ENCODE results near the gene RSU1.
"Not testable (repeated sequence)": the region's sequence is repeated elsewhere in the genome, so short reads cannot be mapped to it uniquely, and the experiment has no call there.

RSU1 gene

DNA sequence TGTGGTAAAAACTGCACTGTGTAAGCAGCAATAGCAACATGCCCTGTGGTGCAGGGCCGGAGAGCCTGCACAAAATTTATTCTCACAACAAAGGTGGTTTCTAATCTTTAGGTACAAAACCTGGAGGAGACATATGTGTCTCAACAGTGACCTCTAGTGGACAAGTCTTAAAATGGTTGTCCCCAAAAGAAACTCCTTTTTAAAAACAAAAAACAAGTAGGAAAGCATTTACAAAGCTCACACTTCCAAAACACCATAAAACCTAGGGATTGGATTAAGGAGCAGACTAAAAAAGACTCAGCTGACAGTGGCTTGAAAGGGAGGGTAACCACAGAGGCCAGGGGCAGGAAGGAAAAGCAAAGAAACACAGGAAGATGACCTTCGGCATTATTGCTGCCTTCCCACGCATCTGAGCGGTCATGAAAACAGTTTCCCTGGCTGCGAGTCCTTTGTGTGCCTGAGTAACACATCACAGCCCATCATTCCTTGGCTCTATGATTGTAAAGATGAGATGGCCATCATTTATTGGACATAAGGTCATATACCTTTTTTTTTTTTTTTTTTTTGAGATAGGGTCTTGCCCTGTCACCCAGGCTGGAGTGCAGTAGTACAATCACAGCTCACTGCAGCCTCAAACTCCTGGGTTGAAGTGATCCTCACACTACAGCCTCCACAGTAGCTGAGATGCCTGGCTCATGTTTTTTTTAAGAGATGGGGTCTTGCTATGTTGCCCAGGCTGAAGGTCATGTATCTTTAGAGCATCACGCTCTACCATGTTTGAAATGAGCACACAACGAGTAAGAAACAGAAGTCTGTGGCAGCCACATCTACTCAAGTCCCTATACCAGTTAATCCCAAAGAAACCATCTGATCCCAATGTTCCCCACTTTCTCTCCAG, 39.5 kb downstream of the RSU1 start:
- peak; percentile 16 for DNase-seq

DNA sequence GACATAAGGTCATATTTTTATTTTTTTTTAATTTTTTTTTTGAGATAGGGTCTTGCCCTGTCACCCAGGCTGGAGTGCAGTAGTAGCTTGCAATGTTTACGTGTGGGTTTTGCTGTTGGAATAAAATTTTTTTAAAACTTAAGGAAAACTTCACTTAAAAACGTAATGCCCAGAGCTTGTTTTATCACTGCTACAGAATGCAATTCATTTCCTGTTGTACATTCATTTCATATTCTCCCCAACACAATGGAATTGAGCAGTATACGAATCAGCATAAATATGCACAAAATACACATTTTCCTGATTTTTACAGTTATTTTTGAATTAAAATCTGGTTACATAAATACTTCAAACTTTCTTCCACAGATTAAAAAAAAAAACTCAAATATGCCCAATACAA, 40.3 kb downstream of the RSU1 start:
- DNase-seq = no peak

DNA sequence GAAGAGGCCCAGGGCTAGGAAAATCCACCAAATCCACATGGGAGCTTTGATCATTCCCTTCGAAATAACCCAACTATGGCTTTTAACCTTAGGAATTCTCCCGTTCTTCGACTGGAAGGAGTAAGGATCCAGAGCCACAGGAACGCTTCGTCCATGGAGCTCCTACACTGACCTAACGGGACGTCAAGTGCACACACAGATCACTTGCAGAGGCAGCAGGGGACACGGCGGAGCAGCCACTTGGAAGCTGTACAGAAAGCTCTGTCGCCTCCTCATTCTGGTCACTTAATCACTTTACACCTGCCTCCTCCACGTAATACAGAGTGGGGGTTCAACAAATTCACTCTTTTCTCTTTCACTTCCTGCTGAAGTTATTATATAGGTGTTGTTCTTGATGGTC, 43.9 kb downstream of the RSU1 start:
- DNase-seq = no peak

DNA sequence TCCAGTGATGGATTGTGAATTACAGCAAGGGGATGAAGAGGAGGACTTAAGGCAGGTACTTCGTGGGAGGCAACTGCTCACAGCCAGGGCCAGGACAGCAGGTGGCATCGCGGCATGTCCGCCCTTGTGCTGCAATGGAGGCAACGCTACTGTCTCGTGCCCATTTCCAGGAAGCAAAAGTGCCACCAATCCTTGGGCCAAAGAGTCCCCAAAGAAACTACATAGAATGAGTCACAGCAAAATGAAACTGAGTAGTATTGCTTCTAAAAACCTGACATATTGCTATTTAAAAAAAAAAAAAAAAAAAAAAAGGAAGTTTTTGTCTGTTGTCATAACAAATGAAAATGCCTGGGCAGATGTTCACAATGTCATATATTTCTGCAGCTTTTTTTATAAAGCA, 46.6 kb downstream of the RSU1 start:
- DNase-seq = no peak

DNA sequence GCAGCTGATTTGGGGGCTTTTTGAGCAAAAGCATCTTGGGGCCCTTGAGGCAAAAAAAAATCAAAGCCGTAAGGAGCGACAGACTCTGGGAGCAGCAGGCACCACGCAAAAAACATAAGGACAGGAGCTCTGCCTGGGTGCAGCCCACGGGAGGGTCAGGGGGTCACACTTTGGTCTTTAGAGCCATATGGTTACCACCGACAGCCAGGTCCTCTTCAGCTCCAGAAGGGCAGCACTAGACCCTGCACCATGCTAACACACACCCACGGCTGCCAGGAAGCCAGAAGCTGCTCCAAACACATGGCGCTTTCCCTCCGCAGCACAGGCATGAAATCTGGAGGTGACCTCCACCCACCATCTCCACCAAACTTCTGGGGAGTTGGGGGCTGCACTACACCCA, 47.1 kb downstream of the RSU1 start:
- DNase-seq = no peak

DNA sequence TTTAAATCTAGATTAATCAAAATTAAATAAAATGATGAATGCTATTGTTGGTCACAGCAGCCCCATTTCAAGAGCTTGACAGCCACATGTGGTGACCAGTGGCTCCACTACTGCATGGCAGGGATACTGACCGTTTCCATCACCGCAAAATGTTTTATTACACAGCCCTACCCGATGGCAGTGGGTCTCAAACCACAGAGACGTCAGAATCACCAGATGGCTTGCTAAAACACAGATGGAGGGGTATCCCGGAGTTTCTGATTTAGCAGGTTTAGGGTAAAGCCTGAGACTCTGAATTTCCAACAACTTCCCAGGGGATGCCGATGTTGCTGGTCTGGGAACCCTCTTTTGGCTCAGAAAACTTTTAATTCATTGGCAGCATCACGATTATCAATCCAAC, 47.9 kb downstream of the RSU1 start:
- DNase-seq = no peak

DNA sequence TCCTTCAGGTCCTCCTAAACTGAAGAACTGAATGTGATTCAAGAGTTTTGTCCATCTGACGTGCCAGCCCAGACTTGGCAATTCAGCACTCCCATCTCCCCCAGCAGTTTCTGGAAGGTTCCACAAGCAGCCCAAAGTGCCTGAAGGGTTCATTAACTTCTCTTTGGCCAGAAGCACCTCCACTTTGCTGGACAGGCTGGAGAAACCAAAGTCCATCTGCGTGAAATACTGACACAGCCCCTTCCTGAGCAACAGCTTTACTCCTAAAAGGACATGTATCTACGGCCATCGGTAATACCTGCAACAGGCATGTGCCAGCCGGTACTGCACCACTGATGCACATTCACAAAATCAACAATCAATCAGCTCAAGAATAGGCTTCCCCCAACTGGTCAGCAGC, 48.5 kb downstream of the RSU1 start:
- no peak for DNase-seq

DNA sequence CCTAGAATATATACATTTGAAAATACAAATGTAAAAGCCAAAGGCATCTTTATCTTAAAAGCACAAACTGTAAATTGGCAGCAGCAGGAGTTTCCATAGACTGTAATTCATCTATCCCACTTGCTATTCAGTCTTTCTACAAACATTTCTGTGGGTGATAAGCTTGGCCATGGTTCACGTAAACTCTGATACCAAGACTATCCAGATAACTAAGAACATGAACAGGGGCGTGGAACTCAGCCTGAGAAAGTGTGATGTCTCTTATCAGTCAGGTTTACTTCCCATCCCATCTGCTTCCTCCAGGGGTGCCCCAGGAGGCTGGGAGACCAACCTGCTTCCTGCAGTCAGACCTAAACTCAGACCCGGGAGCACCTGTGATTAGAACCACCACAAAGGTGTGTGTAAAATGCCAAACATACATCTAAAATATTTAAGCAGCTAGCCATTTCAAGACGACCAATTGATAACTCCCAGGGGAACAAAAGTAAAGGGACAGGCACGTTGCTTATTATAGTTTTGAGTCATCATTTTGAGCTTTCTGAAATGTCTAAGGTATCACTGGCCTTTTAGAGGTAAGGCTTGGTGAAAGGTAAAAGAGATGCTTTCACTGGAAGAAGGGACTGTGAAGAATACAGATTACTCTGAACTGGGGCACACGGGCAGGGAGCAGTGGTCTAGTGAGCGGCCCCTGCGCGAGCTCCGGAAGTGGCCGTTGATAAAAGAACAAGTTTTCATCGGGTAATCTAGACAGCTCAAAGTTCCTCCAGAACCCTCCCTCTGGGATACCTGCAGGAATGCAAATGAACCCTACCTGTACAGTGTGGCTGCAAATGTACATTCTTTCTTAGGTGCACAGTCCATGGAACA, 51.5 kb downstream of the RSU1 start:
- DNase-seq = no peak

DNA sequence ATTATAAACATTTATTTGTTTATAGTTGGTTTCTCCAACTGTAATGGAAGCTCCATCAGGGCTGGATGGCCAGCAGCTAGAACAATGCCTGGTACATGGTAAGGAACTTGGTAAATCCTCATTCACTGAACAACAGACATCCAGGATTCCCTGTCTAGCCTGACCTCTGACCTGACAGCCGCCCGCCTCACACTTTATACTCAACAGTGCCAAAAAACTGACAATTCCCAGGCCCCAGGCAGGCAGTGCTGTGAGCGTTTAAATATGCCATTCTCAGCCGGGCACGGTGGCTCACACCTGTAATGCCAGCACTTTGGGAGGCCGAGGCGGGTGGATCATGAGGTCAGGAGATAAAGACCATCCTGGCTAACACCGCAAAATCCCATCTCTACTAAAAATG, 55.9 kb downstream of the RSU1 start:
- no peak for DNase-seq

DNA sequence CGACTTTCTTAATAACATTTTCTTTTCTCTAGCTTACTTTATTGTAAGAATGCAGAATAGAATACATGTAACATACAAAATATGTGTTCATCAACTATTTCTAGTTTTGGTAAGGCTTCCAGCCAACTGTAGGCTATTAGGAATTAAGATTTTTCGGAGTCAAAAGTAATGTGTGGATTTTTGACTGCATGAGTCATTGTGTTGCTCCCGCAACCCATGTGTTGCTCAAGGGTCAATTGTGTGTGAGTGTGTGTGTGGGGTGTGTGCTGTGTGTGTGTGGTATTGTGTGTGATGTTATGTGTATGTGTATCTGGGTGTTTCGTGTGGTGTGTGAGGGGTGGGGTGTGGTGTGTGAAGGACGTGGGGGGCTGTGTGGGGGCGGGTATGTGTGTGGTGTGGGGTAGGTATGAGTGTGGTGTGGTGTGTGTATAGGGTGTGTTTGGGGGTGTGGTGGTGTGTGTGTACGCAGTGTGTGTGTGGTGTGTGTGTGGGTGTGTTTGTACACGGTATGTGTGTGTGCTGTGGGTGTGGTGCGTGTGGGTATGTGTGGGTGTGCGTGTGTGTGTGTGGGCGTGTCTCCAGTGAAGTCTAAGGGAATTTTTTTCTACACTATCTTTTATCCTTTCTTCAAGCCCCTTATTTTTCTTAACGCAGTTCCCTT, 60.5 kb downstream of the RSU1 start:
- no peak for DNase-seq

DNA sequence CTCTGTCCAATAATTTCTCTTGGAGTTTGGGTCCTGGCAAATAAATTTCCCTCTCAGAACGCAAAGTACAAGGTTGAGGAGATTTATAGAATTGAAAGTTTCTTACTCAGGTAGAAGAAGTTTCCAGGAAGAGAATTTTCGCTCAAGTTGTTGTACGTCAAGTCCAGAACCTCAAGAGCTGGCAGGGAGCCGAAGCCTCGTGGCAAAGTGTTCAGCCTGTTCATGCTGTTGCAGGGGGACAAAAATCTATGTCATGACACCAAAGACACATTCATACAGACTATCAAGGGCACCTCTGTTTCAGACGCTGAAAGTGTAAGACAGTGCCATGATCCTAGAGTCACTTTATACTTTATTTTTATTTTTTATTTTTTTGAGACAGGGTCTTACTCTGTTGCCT, 62.5 kb downstream of the RSU1 start:
- DNase-seq = no peak

DNA sequence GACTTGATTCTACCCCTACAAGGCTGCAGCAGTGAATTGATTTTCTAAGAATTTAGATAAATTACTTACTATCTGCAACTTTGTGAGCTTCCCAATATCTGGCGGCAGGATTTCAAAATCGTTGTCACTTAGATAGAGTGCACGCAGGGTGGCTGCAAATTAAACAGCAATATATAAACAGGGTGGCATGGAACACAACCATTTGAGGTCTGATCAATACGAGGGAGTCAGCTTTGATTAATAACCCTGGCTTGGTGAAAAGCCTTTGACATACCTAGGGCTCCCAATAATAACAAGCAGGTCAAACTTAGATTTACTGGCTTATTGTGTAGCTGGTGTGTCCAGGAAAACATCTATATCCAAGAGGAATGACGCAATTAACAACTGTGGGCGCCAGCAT, 64.4 kb downstream of the RSU1 start:
- not testable (repeated sequence) for DNase-seq

DNA sequence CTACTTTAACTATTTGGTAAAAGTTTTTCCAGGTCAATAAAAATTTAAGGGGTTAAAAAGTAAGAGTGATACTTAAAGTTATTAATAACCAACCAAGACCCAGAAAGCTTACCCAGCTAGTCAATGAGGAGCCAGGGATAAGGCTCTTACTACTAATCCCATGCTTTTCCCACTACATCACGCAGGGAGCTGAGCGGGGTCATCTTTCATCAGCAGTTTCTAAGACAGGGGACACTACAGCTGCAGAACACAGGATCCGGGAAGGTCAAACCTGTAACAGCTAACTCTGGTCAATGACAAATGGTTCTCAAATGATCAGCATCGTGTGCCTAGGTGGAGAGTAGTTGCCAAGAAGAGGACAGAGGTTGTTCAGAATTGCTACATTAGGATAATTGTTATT, 65.1 kb downstream of the RSU1 start:
- no peak for DNase-seq

DNA sequence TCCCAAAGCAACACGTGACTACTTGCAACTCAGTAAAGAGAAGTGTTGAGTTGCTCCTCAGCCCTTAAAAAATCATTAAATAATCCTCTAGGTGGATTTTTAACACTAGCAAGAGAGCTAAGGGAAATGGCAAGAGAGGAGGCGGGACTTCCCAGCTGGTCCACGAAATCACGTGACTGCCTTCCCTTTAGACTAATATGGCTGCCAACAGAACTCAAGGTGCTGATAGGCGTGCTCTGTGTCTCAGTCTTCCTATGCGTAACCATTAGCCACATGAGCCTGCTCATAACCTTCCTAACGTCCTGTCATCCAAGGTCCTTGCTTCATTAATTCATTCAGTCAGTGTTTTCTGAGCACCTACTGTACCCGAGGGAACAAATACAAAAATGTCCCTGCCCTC, 66.0 kb downstream of the RSU1 start:
- no peak for DNase-seq

DNA sequence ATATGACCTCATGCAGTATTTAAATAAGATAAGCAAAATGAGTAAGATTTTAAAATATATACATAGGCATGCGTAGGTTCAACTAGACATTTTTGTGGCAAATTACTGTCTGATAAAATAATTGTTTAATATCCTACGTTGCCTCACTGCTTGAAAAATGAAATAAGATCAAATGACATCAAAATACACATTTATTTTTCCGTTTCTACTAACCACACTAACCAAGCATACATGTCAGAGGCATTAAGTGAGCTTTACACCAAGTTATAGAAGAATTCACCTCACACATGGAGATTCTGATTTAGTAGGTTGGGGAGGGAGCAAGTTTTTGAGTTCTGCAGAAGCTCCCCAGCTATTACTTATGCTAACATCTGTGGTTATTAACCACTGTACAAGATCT, 66.8 kb downstream of the RSU1 start:
- DNase-seq = no peak

DNA sequence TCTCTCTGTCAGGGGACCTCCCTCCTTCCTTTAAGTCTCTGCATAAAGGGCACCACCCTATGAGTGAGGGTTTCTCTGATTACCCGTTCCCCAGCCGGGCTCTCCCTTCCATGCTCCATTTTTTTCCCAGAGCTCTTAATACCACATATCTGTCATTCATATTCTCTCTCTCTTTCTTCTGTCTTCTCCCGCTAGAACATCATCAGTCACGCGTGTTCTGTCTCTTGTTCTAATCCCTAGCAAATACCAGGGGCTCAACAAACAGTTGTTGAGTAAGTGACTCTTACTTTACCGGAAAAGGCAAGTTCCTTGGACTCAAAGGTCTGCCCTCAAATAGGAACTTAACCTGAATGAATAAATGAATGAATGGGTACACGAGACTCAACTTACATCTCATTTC, 68.5 kb downstream of the RSU1 start:
- DNase-seq = no peak

DNA sequence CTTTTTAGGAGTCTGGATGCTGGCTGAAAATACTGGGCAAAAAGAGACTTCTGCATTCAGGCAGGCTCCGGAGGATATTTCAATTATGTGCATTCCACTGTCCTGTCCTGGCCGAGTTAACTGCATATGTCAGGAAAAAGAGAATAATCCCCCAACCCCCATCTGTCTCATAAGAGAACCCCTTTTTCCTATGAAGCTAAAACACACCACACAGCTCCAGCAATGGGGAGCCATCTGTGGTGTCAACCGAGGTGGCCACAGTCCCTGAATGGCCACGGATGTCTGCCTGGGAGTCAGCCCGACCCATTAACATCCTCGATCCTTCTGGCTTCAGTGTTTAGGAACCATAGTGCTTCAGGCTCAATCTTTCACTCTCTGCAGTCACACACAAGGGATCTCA, 70.4 kb downstream of the RSU1 start:
- no peak for DNase-seq

DNA sequence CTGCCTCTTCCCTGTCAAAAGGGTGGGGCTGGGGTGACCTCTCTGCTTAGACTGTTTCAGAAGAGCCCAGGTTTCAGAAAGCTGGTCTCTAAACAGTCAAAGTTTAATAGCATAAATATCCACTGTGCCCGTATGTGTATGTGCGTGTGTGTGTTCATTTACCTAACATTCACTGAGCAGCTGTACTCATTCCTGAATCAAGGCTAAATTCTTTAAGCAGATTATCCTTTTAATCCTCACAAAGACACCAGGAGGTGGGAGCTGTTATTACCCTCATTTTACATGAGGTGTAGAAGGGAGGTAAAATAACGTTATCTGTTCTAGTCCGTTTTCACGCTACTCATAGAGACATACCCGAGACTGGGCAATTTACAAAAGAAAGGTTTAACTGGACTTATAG, 72.2 kb downstream of the RSU1 start:
- DNase-seq = no peak

DNA sequence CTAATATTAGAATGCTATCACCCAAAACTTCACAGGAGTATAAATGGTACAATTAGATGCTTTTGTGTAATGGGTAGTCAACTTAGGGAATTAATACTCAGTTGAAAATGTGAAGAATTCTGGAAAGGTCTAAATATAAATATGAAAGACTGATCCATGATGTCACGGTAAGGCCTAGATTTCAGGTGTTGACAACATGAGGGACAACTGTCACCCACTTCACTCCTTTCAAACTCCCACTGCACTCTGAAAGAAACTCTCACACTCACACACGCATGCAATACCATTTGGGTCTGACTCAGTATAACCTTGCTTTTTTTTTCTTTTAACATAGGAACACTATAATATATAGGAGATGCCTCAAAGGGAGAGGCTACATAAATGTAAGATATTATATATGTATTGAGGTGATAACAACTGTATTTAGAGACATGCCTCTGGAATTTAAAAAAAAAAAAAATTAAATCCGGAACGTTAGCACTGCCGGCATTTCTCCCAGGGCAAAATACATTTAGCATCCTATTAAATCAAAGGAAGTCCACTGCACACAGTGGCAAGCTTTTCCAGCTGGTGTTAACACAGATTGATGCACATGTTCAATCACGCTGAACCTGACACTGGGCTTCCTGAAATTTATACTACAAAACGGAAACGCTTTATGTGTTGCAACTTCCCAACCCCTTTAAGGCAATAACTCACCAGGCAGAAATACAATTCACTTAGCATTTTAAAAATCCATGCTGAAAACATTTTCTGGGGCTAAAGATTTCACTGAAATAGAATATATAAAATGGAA, 74.9 kb downstream of the RSU1 start:
- no peak for DNase-seq

DNA sequence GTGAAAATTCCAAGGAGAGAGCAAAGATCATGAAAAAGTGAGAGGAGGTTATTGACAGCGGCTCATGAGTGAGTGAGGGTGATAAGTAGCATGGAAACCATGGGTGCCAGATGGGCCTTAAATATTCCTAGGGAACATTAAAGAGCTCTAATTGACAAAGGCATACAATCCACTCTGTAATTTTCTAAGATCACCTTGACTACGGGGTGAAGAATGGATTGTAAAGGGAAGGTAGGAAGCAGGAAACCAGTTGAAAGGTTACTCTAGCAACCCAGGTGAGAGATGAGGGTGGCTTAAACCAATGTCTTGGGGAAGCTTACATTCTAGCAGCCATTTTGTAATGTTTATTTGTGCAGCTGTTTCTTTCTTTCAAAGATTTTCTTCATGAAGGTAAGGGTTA, 75.7 kb downstream of the RSU1 start:
- no peak for DNase-seq

DNA sequence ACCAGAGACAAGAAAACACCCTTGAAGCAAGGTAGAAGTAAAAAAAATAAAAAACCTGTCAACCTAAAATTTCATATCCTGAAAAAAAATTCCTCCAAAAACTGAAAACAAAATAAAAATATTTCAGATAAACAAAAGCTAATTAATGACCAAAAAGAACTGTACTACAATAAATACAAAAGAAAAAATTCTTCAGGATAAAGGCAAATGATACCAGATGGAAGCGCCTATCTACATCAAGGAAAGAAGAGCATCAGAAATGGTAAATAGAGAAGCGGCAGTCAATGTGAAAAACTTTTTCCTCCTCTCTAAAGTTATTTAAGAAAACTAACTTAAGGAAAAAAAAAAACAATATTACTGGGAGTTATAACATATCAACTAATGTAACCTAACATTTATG, 79.8 kb downstream of the RSU1 start:
- no peak for DNase-seq

DNA sequence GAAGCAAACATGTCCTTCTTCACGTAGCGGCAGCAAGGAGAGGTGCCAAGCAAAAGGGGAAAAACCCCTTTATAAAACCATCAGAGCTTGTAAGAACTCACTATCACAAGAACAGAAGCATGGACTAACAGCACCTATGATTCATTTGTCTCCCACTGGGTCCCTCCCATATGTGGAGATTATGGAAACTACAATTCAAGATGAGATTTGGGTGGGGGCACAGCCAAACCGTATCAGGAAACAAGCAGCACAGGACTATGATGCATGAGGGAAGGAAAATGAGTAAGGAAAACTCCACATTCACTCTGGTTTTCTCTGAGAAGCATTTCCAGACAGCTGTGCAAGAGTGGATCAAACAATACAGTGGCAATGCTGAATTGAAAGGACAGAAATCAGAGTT, 81.6 kb downstream of the RSU1 start:
- DNase-seq = no peak

DNA sequence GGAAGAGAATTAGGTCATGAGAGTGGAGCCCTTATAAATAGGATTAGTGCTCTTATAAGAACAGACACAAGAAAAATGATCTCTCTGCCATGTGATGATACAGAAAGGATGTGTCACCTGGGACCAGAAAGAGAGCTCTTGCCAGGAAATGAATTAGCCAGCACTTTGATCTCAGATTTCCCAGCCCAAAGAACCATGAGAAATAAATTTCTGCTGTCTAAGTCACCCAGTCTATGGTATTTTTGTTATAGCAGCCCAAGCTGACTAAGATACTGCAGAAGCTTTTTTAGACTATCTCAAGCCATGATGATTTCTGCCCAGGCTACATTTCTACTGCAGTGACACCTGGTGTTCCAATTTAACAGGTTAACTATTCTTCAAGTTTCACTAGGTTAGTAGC, 84.8 kb downstream of the RSU1 start:
- DNase-seq = no peak

Data from NCI-H2171 (cell line).